ENCODE data around the gene PFKL. TPM values are rescaled to one million over a fixed set of nuclear protein-coding genes. Genes with fewer than 3 reads are reported as not detected.

Gene PFKL
- total RNA-seq, 1 experiment from 2014 or later = 150 TPM

GRCh38 chr21:44294391-44295162 is 5.3 kb upstream of the PFKL start:
- POLR2A ChIA-PET = no interaction called here
- Histone ChIP-seq H3K4me1 (ENCODE audit: control insufficient read depth in 1 of 2, insufficient read depth in 2 of 2, low read length in 2 of 2) (peaks cover 5 to 26% of the 10 kb centered on the region in 2 experiments), H3K27ac (ENCODE audit: low read depth, low read length) (no peak overlapping the region), H3K4me2 (ENCODE audit: low read length) (no peak overlapping the region), H3K9me3 (ENCODE audit: control insufficient read depth in 1 of 2, insufficient read depth in 1 of 2, low read depth in 1 of 2, low read length in 2 of 2) (no peaks in the 10 kb centered on the region), H3K9me2 (ENCODE audit: insufficient read depth) (no peaks in the 10 kb centered on the region), H3K36me3 (ENCODE audit: control insufficient read depth in 1 of 2, insufficient read depth in 2 of 2, low read length in 2 of 2) (no peaks in the 10 kb centered on the region), H3K27me3 (ENCODE audit: insufficient read depth, low read length) (no peaks in the 10 kb centered on the region), H2AFZ (ENCODE audit: low read depth, low read length, poor library complexity, severe bottlenecking) (no peak overlapping the region), H3K4me3 (replicated peaks in 1 of 2; ENCODE audit: low read depth in 1 of 2, low read length in 2 of 2) (no peak overlapping the region), H3K9ac (ENCODE audit: low read length) (no peak overlapping the region), H4K20me1 (ENCODE audit: insufficient read depth) (no peaks in the 10 kb centered on the region), H3K79me2 (ENCODE audit: insufficient read depth, low read length) (no peaks in the 10 kb centered on the region)
- RAD21 ChIA-PET (ENCODE audit: low non-redundant PET in 1 of 2, low total read pairs in 2 of 2, uncharacterized antibody in 2 of 2, unreplicated experiment in 2 of 2) = no interaction called here
- intact Hi-C loops (cut with micrococcal nuclease) = no loop called here
- CTCF ChIA-PET = no interaction called here
- no peak for ATAC-seq
- no peak for DNase-seq (ENCODE audit: low read depth, low spot score)
- no TSS peak for BruUV-seq (replicated peaks)
- TF ChIP-seq RAD21 (IDR thresholded peaks at IDR 0.05; ENCODE audit: low read depth) (no peak), ELF1 (IDR thresholded peaks at IDR 0.05; ENCODE audit: borderline replicate concordance, low read depth) (no peak), YY1 (IDR thresholded peaks at IDR 0.05; ENCODE audit: extremely low read depth, insufficient replicate concordance, low read depth, low read length) (no peak), CEBPB (IDR thresholded peaks at IDR 0.05; ENCODE audit: low read depth) (no peak), FOSL1 (IDR thresholded peaks at IDR 0.05; ENCODE audit: low read depth) (no peak), SRF (IDR thresholded peaks at IDR 0.05; ENCODE audit: low read depth) (no peak), EGR1 (IDR thresholded peaks at IDR 0.05; ENCODE audit: low read depth) (no peak)

GRCh38 chr21:44295163-44295573 is 4.7 kb upstream of the PFKL start:
- Histone ChIP-seq H3K4me1 (ENCODE audit: control insufficient read depth in 1 of 2, insufficient read depth in 2 of 2, low read length in 2 of 2) (peaks cover 5 to 27% of the 10 kb centered on the region in 2 experiments), H2AFZ (ENCODE audit: low read depth, low read length, poor library complexity, severe bottlenecking) (no peak overlapping the region), H4K20me1 (ENCODE audit: insufficient read depth) (no peaks in the 10 kb centered on the region), H3K9ac (ENCODE audit: low read length) (no peak overlapping the region), H3K36me3 (ENCODE audit: control insufficient read depth in 1 of 2, insufficient read depth in 2 of 2, low read length in 2 of 2) (no peaks in the 10 kb centered on the region), H3K9me3 (ENCODE audit: control insufficient read depth in 1 of 2, insufficient read depth in 1 of 2, low read depth in 1 of 2, low read length in 2 of 2) (no peaks in the 10 kb centered on the region), H3K9me2 (ENCODE audit: insufficient read depth) (no peaks in the 10 kb centered on the region), H3K27ac (ENCODE audit: low read depth, low read length) (no peak overlapping the region), H3K27me3 (ENCODE audit: insufficient read depth, low read length) (no peaks in the 10 kb centered on the region), H3K4me2 (ENCODE audit: low read length) (no peak overlapping the region), H3K79me2 (ENCODE audit: insufficient read depth, low read length) (no peaks in the 10 kb centered on the region), H3K4me3 (replicated peaks in 1 of 2; ENCODE audit: low read depth in 1 of 2, low read length in 2 of 2) (no peak overlapping the region)
- TF ChIP-seq SP1 (IDR thresholded peaks at IDR 0.05; ENCODE audit: low read depth) = no peak
- no peak for TF ChIP-seq SRF (IDR thresholded peaks at IDR 0.05; ENCODE audit: low read depth)
- no peak for TF ChIP-seq EZH2 (IDR thresholded peaks at IDR 0.05)
- TF ChIP-seq FOSL1 (IDR thresholded peaks at IDR 0.05; ENCODE audit: low read depth) = no peak
- no peak for TF ChIP-seq ZFX (IDR thresholded peaks at IDR 0.05)
- DNase-seq (ENCODE audit: low read depth, low spot score) (no peak), ATAC-seq (no peak)
- ChIA-PET RAD21 (ENCODE audit: low non-redundant PET in 1 of 2, low total read pairs in 2 of 2, uncharacterized antibody in 2 of 2, unreplicated experiment in 2 of 2) (no interaction called here), CTCF (no interaction called here), POLR2A (no interaction called here)
- no TSS peak for BruUV-seq (replicated peaks)
- intact Hi-C loops (cut with micrococcal nuclease) = no loop called here

Measured in HCT116 (cell line).